GM12878 (cell line): ENCODE data around the gene EMP2. TPM values are rescaled to one million over a fixed set of nuclear protein-coding genes. Genes with fewer than 3 reads are reported as not detected.

Experiments
- ATAC-seq: fragments of 200-7000 bp; cut with Tn5 transposase; 3 replicates; pipeline ENCODE4 v1.9.1; 2020; ENCODE audit warnings: mild to moderate bottlenecking, moderate library complexity
- BruUV-seq: library from RNA; stranded (reverse); fragments of 400-500 nt; replicated peaks from 2 replicates; lab custom pipeline; 2021; lab: Mats Ljungman, UMichigan
- CTCF ChIA-PET: fragments of 300-600 bp; sonication (Branson Sonifier 250); formaldehyde crosslinking; extraction: SDS; loops from one replicate; lab custom pipeline; 2021; ENCODE audit warnings: inconsistent platforms; lab: Yijun Ruan, JAX
- POLR2A ChIA-PET: fragments of 350-600 bp; formaldehyde crosslinking; extraction: SDS; loops from one replicate; lab custom pipeline; 2021; ENCODE audit warnings: inconsistent platforms; lab: Charles Lee
- RAD21 ChIA-PET: fragments of 300-600 bp; sonication (Branson Sonifier 250); formaldehyde crosslinking; loops from one replicate; lab custom pipeline; 2023; ENCODE audit warnings: antibody characterized with exemption; ENCODE audit not compliant: unreplicated experiment; lab: Charles Lee
- SMC1A ChIA-PET: fragments of 300-600 bp; sonication (Branson Sonifier 250); formaldehyde crosslinking; loops from one replicate; lab custom pipeline; 2023; ENCODE audit not compliant: unreplicated experiment, uncharacterized antibody; lab: Charles Lee
- DNase-seq: peaks from one replicate; pipeline ENCODE4 v3.0.0-alpha.2; 2011; ENCODE audit warnings: low read depth, low spot score
- FAIRE-seq: peaks from 3 replicates; lab custom pipeline; 2011; peaks lifted over from hg19 to GRCh38; lab: Jason Lieb, UNC
- H2AFZ ChIP-seq: 2 replicates; pipeline ENCODE4 v1.6.0; 2011; ENCODE audit warnings: low read depth, low read length, control low read depth; ENCODE audit not compliant: control insufficient read depth
- H3K27ac ChIP-seq: 2 replicates; pipeline ENCODE4 v1.5.1; 2011; ENCODE audit warnings: control low read depth; ENCODE audit not compliant: control insufficient read depth, insufficient read depth
- H3K27me3 ChIP-seq, 2 experiments: replicated peaks in 1 of 2; 2 replicates each; pipeline versions ENCODE4 v1.6.0 to v1.6.1; 2011; ENCODE audit warnings: low read length in 1 of 2; ENCODE audit not compliant: control insufficient read depth in 2 of 2, insufficient read depth in 2 of 2
- H3K36me3 ChIP-seq, 2 experiments: 2 replicates each; pipeline ENCODE4 v1.5.1; 2011; ENCODE audit warnings: low read length in 1 of 2; ENCODE audit not compliant: control insufficient read depth in 2 of 2, insufficient read depth in 2 of 2
- H3K4me1 ChIP-seq: 2 replicates; pipeline ENCODE4 v1.6.1; 2011; ENCODE audit warnings: mild to moderate bottlenecking, low read length, moderate library complexity, mixed read lengths; ENCODE audit not compliant: control insufficient read depth, insufficient read depth
- H3K4me2 ChIP-seq: 2 replicates; pipeline ENCODE4 v1.6.0; 2011; ENCODE audit warnings: control low read depth; ENCODE audit not compliant: control insufficient read depth, insufficient read depth
- H3K4me3 ChIP-seq: fragments of 200-600 bp; sonication (generic); 2 replicates; pipeline ENCODE4 v1.5.1; 2016
- H3K79me2 ChIP-seq: 2 replicates; pipeline ENCODE4 v1.6.0; 2011; ENCODE audit warnings: low read length; ENCODE audit not compliant: control insufficient read depth, insufficient read depth
- H3K9ac ChIP-seq: 2 replicates; pipeline ENCODE4 v1.8.0; 2011; ENCODE audit warnings: low read length, control low read depth, mixed read lengths; ENCODE audit not compliant: control insufficient read depth, insufficient read depth
- H3K9me3 ChIP-seq: replicated peaks from 3 replicates; pipeline ENCODE4 v1.5.1; 2011; ENCODE audit warnings: mild to moderate bottlenecking, low read length; ENCODE audit not compliant: control insufficient read depth, insufficient read depth
- H4K20me1 ChIP-seq: 2 replicates; pipeline ENCODE4 v1.6.0; 2011; ENCODE audit not compliant: control insufficient read depth, insufficient read depth
- ATF2 ChIP-seq: IDR thresholded peaks from 2 replicates; pipeline ENCODE4 v1.6.1; 2012; ENCODE audit warnings: low read length, inconsistent platforms
- BCLAF1 ChIP-seq: fragments of 450-650 bp; IDR thresholded peaks from 2 replicates; pipeline ENCODE4 v1.6.1; 2017; ENCODE audit warnings: antibody characterized with exemption, mild to moderate bottlenecking, moderate library complexity
- BMI1 ChIP-seq: fragments of 450-650 bp; IDR thresholded peaks from 2 replicates; pipeline ENCODE4 v1.6.1; 2016; ENCODE audit warnings: mild to moderate bottlenecking, moderate library complexity, borderline replicate concordance
- ESRRA ChIP-seq: IDR thresholded peaks from 2 replicates; pipeline ENCODE4 v1.6.1; 2012; ENCODE audit warnings: mild to moderate bottlenecking, low read length, improper control_type of control experiment
- FOXM1 ChIP-seq: IDR thresholded peaks from 2 replicates; pipeline ENCODE4 v1.6.1; 2012; ENCODE audit warnings: low read depth, mild to moderate bottlenecking, inconsistent platforms, low read length, moderate library complexity
- HDGF ChIP-seq: fragments of 450-650 bp; IDR thresholded peaks from 2 replicates; pipeline ENCODE4 v1.6.1; 2016; ENCODE audit warnings: antibody characterized with exemption
- MYB ChIP-seq: fragments of 150-350 bp; IDR thresholded peaks from 2 replicates; pipeline ENCODE4 v1.6.1; 2014; ENCODE audit warnings: mild to moderate bottlenecking, low read depth, low read length, borderline replicate concordance
- SP1 ChIP-seq: IDR thresholded peaks from one replicate; pipeline ENCODE4 v1.6.1; 2011; ENCODE audit warnings: low read depth, low read length
- YY1 ChIP-seq: IDR thresholded peaks from 2 replicates; pipeline ENCODE4 v1.6.1; 2011; ENCODE audit warnings: low read depth, mild to moderate bottlenecking, low read length
- ZBTB4 ChIP-seq: fragments of 450-650 bp; formaldehyde crosslinking; IDR thresholded peaks from 2 replicates; pipeline ENCODE4 v1.4.0; 2022; ENCODE audit warnings: mild to moderate bottlenecking, moderate library complexity
- ZNF384 ChIP-seq: IDR thresholded peaks from 2 replicates; pipeline ENCODE4 v1.6.1; 2012; ENCODE audit warnings: low read depth, mild to moderate bottlenecking, low read length, improper control_type of control experiment, borderline replicate concordance
- WGBS: methylation state at CpG from one replicate; pipeline ENCODE4 v1.1.6; 2016; ENCODE audit warnings: low lambda C conversion rate; ENCODE audit not compliant: insufficient replicate concordance, insufficient coverage; ENCODE audit errors: missing lambda C conversion rate; 5-methylcytosine and 5-hydroxymethylcytosine counted together
- in situ Hi-C: fragments of 300-500 bp; cut with MboI; formaldehyde crosslinking; loops from 9 replicates; pipeline ENCODE4 v1.14.3; 2018; ENCODE audit warnings: mixed read lengths
- intact Hi-C: fragments of 100-400 bp; cut with micrococcal nuclease; formaldehyde crosslinking; loops from one replicate; pipeline ENCODE4 v1.14.2; 2022; ENCODE audit not compliant: unreplicated experiment
- polyA plus RNA-seq, 11 experiments: library from polyadenylated mRNA; depleted of rRNA in 4 of 11; unstranded in 6 of 11; stranded (reverse) in 5 of 11; fragments of >200 nt; fragmentation: Nextera tagmentation in 4 of 11; fragmentation: Illumina TruSeq in 1 of 11; extraction: Ambion mirVana in 4 of 11; extraction: Trizol in 1 of 11; gene quantifications; 1 replicate in 1 of 11; 2 replicates in 10 of 11; pipeline versions ENCODE4 v1.2.1 to v1.2.3, GENCODE V29; 2011 to 2016; ENCODE audit warnings: inconsistent platforms in 2 of 11, missing spikeins in 2 of 11, low read depth in 1 of 11
- total RNA-seq, 4 experiments: library from RNA; depleted of rRNA in 3 of 4; stranded (reverse); fragments of >200 nt in 3 of 4; fragmentation: Illumina TruSeq in 1 of 4; extraction: Trizol in 1 of 4; gene quantifications; 2 replicates each; pipeline versions ENCODE4 v1.2.1 to v1.2.3, GENCODE V29; 2013 to 2021

EMP2 gene
- total and polyA plus RNA-seq, 10 of the 15 experiments (the other 5 are each of a cell fraction or from before 2014, with no cell fraction given), result 0.41 to 10.4 (median 3.8) TPM

GRCh38 chr16:10607157-10607556 is 26.8 kb upstream of the EMP2 start:
- SMC1A ChIA-PET, result interaction anchor here (0.5 kb wide), 1 partner anchor 110 kb away, joined by 3 read pairs; no protein-coding TSS in a partner anchor
- Histone ChIP-seq H2AFZ (no peak overlapping the region), H3K4me1 (no peaks in the 10 kb centered on the region), H3K9ac (no peak overlapping the region), H3K36me3 (no peaks in the 10 kb centered on the region), H4K20me1 (no peaks in the 10 kb centered on the region), H3K27ac (no peak overlapping the region), H3K9me3 (no peaks in the 10 kb centered on the region), H3K27me3 (no peaks in the 10 kb centered on the region; a peak in 2 of 4 replicates), H3K79me2 (no peaks in the 10 kb centered on the region), H3K4me3 (no peak overlapping the region), H3K4me2 (no peak overlapping the region)
- intact Hi-C loops (no loop called here), in situ Hi-C loops (no loop called here)
- 17% methylated on average over 3 of the region's 3 CpGs for WGBS
- no peak for FAIRE-seq
- DNase-seq, result no peak
- no peak for ATAC-seq
- RAD21 ChIA-PET, result no interaction called here
- CTCF ChIA-PET, result no interaction called here
- BruUV-seq, result no TSS peak
- POLR2A ChIA-PET, result no interaction called here
- TF ChIP-seq ATF2 (no peak), BMI1 (no peak), HDGF (no peak), FOXM1 (no peak), SP1 (no peak), MYB (no peak), ESRRA (no peak), ZBTB4 (CRISPR knock-in tag) (no peak), BCLAF1 (no peak), ZNF384 (no peak), YY1 (no peak)
